ENCODE results near the gene EPHA2.
"Not testable (repeated sequence)": the region's sequence is repeated elsewhere in the genome, so short reads cannot be mapped to it uniquely, and the experiment has no call there.

The EPHA2 gene

DNA sequence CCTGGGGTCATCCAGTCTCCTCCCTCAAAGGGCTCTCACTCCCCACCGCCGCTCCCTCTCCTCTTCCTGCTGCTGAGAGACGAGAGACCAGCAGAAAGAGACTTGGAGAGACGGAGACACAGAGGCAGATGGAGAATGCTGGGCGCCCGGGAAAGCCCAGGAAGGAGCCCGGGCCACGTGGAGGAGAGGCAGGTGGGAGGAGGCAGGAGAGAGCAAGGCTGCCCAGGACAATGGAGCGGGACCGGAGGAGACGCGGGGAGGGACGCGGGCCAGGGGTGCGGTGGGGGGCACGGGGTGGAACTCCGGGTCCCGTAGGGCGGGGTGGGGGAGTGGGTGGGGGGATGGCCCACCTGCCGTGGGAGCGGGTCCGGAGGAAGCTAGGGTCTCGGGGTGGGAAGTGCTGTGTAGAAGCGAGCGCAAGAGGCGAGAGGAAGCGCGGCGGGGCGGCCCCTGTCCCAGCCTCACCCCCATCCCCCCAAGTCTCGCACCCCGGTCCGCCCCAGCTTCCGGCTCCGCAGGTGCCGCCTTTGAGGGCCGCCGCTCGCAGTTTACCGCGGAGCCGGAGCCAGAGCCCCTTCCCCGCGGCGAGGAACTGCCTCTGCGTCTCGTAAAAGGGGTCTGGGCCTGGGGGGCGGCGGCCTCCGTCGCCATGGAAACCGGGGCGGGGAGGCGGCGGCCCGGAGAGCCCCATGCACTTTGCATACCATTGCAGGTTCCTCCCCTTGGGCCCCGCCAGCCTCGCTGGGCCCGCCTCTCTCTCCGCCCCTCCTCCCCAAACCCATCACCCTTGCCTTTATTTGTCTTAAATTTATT lies 11.7 kb upstream of the EPHA2 start:
- DNase-seq: no peak

DNA sequence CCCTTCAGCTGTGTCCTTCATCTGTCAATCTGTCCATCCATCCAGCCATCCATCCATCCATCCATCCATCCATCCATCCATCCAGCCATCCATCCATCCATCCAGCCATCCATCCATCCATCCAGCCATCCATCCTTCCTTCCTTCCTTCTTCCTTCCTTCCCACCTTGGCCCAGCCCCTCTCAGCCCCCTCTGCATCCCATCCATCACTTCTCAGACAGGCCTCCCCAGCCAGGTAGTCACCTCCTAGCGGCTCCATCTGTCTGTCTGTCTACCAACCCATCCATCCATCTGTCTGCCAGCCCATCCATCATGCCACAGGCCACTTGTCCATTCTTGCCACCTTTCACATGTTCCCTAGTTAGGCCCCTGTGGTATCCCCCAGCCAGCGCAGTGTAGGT lies 10.2 kb upstream of the EPHA2 start:
- DNase-seq: no peak

DNA sequence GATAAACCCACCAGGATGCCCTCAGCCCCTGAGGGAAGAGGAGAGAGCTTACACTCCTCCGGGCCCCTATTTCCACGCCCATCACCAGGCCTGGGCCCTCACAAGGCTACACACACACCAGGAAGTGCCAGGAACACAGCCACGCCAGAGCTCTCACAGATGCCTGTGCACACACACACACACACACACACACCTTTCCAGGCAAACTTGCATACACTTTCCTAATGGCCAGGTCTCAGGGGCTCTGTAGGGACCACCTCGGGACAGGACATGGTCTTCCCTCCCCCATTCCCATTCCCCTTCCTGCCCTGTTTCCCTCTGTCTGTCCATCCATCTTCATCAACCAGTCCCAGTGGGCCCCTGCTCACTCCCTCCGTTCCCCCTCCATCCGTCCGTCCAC lies 9.7 kb upstream of the EPHA2 start:
- DNase-seq: no peak

DNA sequence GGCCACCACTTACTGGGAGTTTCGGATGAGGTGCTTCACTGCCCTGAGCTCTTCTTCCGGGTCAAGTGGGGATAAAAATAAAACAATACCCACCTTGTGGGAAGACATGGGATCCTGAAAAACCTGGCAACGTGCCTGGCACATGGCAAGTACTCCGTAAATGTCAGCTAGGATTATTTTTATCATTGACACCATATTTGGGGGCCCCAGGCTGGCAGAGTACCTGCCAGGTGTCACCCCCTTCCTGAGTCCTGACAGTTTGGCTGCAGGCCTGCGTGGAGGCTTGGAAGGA lies 9.2 kb upstream of the EPHA2 start:
- DNase-seq: no peak

DNA sequence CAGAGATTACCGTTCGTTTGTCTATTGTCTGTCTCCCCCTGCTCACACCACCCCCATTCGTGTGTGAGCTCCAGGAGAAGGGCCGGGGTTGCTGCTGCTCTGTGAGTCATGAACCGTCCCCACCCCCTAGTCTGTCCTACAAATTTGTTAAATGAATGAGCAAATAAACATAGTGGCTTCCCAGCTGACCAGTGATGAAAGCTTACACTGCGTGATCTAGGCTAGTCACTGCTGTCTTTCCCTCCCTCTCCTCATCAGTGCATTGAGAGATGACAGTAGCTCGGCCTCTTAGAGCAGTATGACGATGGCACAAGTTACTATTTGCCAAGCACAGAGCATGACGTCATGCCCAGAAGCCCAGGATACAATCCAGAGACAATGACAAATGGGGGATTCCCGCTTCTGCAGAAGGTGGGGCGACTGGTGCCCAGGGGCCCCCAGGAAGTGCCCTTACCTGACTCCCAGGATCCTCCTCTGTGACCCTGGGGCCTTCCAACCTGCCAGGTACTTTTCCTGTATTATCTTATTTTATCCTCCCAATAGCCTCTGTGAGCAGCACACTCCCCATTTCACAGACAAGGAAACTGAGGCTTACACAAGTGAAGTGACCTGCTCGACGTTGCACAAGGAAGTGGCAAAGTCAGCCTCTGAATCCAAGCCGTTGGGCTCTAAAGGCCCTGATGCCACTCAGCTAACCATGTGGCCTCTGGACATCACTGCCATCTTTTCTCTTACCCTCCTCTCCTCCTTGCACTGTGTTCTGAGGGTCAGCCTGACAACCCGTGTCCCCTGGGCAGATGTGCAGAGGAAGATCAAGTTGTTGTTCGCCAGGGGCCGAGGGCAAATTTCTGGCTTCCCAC lies 8.6 kb upstream of the EPHA2 start:
- DNase-seq: no peak

DNA sequence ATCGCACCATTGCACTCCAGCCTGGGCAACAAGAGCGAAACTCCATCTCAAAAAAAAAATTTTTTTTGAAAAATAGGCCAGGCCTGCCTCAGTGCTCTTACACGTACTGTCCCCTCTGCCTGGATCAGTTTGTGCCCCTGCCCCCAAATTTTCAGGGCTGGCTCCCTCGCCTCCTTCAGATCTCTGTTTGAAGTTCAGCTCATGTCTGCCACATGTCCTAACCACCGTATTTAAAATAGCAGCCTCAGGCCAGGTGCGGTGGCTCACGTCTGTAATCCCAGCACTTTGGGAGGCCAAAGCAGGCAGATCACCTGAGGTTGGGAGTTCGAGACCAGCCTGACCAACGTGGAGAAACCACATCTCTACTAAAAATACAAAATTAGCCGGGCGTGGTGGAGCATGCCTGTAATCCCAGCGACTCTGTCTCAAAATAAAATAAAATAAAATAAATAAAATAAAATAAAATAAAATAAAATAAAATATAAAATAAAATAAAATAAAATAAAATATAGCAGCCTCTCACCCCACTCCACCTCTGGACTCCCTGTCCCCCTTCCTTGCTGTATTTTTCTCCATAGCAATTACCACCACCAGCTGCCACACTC lies 7.8 kb upstream of the EPHA2 start:
- not testable (repeated sequence) for DNase-seq

DNA sequence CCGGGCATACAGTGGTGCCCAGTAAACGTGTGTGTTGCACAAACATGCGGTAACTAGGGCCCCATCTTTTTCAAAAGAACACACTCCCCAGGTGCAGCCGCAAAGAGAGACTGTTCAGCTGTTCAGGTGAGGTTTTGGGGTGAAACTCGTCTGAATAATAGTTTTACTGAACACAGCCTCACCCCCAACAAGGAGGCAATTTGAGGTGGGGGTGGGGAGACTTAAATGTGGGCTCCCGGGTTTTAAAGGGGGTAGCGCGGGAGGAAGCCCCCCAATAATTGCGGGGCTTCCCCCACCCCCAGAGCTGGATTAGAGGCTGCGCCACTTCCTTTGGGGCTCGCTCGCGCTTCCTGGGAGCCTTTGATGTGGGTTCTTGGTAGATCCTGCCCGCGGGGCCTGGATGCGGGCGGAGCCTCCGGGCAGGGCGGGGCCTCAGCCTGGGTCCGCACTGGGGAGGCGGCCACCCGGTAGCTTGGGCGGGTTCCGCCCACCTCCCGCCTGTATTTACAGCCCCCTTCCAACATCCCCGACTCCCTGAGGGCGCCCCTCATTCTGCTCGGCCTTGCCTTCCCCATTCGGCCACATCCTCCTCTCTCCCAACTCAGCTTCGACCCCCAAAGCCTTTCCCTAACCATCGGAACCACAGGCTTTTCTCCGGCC lies 6.4 kb upstream of the EPHA2 start:
- DNase-seq: no peak

DNA sequence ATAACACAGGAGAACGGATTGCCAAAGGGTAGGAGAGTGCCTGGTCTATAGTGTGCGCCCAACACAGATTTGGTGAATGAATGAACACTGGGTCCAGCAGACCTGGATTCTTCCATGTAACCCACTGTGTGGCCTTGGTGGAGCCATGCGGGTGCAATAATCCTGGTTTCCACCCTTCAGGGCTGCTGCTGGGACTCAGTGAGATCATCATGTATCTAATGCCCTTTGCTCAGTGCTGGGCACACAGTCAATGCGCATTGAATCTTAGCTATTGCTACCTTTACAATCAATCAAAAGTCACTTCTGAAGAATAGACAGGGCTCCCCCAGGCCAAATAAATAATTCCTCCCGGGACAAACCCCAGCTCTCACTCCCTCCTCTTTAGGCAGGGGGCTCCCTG lies 5.8 kb upstream of the EPHA2 start:
- no peak for DNase-seq

DNA sequence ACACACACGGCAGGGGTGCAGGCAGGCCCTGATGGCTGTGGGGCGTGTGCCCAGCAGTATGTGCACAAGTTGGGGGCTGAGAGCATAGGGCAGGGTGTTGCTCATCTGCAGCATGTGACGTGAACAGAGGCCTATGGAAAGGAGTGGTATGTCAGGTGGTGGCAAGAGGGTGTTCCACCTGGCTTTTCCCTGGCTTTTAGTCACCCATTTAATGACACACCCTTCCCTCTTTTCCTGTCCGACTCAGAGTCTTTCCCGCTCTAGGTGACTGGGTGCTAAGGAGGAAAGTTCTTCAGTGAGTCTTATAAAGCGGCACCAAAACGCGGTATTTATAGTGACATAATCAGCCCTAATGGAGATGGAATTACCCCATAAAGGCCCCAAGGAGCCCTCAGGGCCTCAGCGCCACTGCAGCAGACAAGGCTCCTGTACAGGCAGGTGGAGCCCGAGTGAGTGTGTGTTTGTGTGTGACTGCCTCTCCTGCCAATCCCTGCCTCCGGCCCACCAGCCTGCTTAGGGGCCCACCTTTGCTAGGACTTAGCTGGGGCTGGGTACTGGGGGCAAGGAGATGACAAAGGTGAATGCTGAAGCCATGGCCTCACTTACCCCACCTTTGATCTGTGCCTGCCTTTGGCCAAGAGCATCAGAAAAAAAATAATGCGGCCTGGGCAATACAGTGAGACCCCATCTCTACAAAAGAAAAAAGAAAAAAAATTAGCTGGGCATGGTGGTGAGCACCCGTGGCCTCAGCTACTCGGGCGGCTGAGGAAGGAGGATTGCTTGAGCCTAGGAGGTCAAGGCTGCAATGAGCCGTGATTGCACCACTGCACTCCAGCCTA lies 3.3 kb upstream of the EPHA2 start:
- no peak for DNase-seq

DNA sequence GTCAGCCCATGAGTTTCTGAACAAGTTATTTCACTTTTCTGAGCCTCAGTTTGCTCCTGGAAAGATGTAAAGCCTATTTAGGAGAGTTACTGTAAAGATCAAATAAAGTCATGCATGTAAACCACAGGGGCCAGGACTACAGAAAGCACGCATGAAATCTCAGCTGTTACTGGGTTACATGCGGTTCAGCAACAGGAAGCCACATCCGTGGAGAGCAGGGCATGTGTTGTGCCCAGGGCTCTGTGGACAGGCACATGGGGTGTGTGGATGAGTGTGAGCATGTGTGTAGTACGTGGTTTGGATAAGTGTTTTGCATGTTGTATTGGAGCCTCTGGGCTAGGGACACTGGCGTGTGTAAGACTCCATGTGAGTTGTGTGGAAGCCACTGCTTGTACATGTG lies 2.2 kb upstream of the EPHA2 start:
- no peak for DNase-seq

DNA sequence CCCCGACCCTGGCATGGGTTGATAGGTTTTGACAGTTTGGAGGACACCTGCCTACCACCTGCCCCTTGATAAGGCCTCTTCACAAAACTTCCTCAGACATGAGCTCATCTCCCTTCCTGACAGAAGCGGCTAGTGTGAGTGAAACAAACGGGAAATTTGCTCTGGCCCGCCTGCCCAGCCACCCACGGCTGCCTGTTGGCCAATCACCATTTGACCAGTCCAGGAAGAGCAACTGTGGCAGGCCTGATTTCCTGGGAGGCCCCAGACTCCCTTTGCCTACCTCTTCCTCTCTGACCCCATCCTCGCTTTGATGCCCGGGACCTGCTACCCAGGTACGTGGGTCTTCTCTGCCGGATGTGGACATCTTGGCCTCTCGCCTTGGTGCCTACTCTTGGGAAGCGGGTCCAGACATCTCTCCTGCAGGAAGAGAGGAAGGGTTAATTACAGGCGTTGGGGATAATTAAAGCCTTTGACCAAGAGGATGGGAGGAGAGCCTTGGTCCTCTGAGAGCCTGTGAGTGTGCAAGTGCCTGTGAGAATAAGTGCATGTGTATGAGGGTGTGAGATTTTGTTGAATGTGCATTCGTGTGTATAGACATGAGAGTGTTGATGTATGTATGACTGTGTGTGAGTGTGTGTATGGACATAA lies 1.1 kb upstream of the EPHA2 start:
- DNase-seq: no peak

DNA sequence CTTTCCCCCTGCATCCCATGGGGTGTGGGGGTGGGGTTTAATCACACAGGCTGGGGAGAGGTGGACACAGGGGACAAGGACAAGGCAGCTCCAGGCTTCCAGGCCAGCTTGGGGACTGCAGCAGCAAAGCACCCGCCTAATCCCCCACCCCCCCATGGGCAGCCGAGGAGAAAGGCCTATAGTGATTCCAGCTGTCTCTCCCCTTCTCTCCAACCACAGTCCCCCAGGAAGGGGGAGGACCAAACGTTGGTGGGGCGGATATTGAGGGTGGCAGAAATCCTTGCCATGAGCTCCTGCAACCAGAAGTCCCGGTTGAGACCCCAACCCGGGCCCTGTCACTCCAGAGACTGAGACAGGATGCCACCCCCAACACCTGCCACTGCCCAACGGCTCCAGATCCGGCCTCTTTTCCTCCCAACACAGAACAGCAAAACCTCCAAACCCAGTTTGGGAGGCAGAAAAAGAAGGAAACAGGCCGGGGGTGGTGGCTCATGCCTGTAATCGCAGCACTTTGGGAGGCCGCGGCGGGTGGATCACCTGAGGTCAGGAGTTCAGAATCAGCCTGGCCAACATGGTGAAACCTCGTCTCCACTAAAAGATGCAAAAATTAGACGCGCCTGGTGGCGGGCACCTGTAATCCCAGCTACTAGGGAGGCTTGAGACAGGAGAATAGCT lies 1.7 kb downstream of the EPHA2 start:
- no peak for DNase-seq

DNA sequence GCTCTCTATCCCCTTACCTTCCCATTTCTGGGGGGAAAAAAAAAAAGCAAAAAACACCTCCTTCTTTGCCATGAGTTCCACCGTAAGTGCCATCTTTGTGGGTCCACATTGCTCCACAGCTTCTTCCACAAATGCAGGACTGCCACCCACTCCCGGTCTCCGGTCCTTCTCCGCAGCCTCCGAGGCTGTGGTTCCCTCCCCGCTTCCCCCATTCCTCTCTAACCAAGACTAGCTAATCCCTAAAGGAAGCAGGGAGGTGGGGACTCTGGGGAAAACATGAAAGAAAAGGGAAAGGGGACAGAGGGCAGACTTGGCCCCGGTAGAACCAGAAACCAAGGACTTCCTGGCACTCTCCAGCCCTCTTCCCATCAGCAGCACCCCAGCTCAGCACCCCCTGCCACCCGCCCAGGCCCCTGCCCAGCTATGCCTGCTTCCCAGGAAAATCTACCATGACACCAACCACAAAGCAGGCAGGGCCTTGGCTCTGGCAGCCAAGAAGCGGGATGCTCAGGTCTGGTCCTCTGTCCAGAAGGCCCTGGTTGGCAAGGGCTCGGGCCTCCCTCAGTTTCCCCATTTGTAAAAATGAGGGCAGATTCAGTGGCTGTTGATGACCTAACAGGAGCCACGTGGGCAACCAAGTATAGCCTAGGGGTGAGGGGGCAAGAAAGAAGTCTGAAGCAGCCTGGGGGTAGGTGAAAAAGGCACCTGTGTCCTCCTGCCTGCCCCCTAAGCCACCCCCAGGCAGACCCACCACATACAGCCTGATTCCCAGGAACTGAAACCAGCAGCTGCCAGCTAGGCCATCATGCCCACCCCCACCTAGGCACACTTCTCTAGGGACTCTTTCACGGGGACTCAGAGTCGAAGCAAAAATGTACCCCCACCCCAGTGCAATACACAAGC lies 2.5 kb downstream of the EPHA2 start:
- DNase-seq: no peak

DNA sequence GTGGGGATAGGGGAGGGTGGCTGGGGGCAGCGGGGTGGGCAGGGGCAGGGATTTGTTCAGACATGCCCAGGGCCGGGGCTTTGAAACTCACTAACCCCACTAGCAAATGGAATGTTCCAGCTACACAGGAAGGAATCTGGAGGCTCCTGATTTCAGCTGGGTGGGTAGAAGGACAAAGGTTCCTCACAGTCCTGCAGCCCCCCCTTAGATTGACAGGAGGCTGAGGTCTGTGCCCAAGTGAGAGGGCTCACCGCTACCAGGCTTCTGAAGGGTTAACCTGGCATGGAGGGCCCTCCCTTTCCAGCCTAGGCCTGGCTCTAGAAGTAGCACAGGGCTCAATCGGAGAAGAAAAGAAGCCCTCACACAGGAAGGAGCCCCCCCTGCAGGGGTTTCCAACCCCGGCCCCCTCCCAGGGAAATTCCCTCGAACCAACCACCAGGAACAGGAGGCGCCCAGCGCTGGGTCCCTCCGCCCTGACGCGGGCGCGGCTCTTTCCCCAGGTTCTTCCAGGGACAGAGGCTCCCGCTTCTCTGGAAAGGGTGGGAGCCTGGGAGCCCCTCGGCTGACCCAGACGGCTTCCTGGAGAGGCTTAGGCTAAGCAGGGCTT lies 3.3 kb downstream of the EPHA2 start:
- no peak for DNase-seq

DNA sequence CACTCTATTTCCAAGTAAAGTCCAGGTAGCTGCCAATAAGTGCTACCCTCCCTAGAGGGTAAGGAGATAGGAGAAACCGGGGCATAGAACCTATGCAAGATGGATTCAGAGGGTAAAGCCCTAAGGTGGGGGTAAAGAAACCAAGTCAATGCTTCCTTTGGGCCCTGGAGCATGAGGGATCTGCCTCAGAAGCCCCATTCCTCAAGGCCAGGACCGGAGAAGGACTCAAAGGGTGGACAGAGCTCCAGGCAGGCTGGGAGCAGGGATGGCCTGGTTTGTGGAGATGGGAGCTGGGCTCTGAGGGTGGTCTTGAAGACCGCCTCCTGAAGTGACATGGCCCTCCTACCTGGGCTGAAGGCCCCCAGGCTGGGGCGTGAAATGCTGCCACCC lies 3.9 kb downstream of the EPHA2 start:
- no peak for DNase-seq

DNA sequence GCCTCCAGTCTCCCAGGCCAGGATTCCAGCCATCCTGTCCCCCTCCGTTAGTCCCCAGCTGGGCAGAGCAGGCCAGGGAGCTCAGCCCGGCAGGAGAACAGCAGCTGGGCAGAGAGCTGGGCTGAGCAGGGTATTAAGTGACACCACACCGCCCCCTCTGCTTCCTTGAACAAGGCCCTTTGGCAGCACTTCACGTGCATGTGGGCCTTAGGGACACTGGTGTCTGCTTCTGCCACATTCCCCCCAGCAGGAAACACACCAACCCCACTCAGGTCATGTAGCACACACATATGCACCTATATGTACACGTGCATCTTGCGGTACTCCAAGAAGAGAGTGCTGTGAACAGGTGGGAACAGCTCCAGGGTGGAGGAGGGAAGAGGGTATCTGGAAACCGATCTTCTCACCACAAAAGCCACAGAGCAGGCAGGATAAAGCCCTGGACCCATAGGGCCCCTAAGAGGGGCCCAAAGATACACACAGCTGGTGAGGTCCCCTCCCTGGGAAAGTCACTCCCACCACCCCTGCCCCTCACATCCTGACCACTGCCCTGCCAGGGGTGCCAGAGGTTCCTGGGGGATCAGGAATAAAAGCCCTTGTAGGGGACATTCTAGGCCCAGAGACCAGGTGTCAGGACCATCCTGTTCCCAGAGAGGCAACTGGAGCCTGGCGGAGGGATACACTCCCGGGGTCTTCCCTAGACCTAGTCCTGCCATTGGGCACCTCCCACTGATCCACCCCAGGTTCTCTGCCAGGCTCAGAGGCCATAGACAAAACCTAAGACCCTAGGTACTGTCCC lies 4.5 kb downstream of the EPHA2 start:
- peak; percentile 44 for DNase-seq

DNA sequence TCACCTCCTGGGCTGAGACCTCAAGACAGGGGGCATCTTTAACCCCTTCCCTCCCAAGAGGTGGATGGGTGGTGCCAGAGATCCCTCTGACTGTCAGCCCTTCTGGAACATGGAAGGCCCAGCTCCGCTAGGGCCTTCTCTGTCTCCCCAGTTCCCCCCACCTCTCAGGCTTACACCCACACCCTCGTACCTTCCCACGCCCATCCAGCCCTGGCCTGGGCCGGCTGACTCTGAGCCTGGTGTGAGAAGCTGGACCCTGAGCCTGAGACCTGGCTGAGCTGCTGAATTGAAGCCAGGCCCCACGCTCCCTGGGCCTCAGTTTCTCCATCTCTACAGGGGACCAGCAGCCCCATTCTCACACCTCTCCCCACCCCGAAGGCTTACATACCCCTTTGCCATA lies 5.4 kb downstream of the EPHA2 start:
- DNase-seq: no peak

DNA sequence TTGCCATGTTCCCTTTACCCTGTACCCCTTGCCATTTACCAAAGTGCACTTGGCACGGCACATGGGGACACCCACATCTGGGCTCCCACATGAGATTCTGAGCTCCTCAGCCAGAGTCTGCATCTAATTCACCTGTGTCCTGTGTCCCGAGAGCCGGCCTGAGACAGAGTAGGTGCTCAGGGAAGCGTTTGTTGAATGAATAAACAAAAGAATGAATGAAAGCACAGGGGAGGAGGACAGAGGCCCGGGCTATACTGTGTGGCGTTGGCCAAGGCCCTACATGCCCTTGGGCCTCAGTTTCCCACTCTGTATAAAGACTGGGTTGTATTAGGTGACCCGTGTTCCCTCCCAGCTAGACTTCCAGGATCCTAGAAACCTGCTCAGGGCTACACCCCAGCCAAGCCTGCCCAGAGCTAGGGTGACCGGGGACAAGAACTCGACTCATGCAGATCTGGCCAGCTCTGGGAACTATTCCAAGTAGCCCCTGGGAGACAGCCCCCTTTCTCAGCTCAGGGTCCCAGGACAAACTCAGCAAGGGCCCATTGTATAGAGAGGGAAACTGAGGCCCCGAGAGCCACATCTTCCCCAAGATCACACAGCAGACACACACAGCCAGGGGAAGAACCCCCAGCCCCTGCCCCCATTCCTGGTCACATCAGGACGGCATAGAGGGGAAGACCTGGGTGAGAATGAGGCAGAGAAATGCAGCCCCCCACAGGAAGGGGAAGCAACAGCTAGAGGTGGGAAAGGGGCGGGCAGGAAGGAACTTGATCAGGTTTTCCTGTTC lies 6.0 kb downstream of the EPHA2 start:
- no peak for DNase-seq
